ENCODE results near the gene SNRNP25.

Gene SNRNP25

DNA sequence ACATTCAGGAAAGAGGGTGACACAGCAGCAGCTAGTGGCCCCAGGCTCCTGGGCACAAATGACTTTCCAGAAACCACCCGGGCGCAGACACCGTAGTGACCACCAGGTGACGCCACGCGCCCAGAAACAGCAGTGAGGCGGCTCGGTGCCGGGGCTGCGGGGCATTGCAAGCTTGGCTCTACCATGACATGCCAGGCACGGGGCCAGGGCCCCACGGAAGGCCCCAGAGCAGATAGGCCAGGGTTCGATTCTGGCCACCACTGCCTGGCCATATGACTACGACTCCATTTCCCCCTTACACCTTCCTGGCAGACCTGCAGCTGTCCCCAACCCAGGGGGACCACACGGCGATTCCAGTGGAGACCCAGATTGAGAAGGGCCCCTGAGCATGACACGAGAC is 12.1 kb downstream of the SNRNP25 start (continued):
- TF ChIP-seq ZFP69B (tag by site-specific recombination; IDR thresholded peaks at IDR 0.05) (peak; percentile 63; the same call in 1 of the 2 replicates), ZNF114 (tag by site-specific recombination; IDR thresholded peaks at IDR 0.05) (no peak), BCL11A (tag by site-specific recombination; IDR thresholded peaks at IDR 0.05; ENCODE audit: low read depth) (no peak), ZNF19 (tag by site-specific recombination; IDR thresholded peaks at IDR 0.05; ENCODE audit: low read depth) (no peak), ZNF184 (tag by site-specific recombination; IDR thresholded peaks at IDR 0.05) (no peak), ZNF664 (tag by site-specific recombination; IDR thresholded peaks at IDR 0.05) (no peak), GFI1B (tag by site-specific recombination; IDR thresholded peaks at IDR 0.05) (no peak), ZBTB48 (tag by site-specific recombination; IDR thresholded peaks at IDR 0.05) (no peak), ZSCAN23 (tag by site-specific recombination; IDR thresholded peaks at IDR 0.05) (no peak), ZNF24 (tag by site-specific recombination; IDR thresholded peaks at IDR 0.05) (no peak), ZNF544 (tag by site-specific recombination; IDR thresholded peaks at IDR 0.05) (no peak), ZNF701 (tag by site-specific recombination; IDR thresholded peaks at IDR 0.05) (no peak), SCRT2 (tag by site-specific recombination; IDR thresholded peaks at IDR 0.05) (no peak), MEIS1 (CRISPR knock-in tag; IDR thresholded peaks at IDR 0.05; ENCODE audit: borderline replicate concordance) (no peak), ZNF521 (tag by site-specific recombination; IDR thresholded peaks at IDR 0.05) (no peak), ZNF670 (tag by site-specific recombination; IDR thresholded peaks at IDR 0.05; ENCODE audit: low read depth) (no peak), ZNF341 (tag by site-specific recombination; IDR thresholded peaks at IDR 0.05; ENCODE audit: low read depth) (no peak), KLF10 (tag by site-specific recombination; IDR thresholded peaks at IDR 0.05) (no peak), ZXDB (tag by site-specific recombination; IDR thresholded peaks at IDR 0.05) (no peak), ZSCAN30 (tag by site-specific recombination; IDR thresholded peaks at IDR 0.05) (peak; percentile 84), HOXC10 (CRISPR knock-in tag; IDR thresholded peaks at IDR 0.05) (no peak)
- TF ChIP-seq, protein P1, sequence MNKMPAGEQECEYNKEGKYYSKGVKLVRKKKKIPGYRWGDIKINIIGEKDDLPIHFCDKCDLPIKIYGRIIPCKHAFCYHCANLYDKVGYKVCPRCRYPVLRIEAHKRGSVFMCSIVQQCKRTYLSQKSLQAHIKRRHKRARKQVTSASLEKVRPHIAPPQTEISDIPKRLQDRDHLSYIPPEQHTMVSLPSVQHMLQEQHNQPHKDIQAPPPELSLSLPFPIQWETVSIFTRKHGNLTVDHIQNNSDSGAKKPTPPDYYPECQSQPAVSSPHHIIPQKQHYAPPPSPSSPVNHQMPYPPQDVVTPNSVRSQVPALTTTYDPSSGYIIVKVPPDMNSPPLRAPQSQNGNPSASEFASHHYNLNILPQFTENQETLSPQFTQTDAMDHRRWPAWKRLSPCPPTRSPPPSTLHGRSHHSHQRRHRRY (tag by site-specific recombination; IDR thresholded peaks at IDR 0.05) = no peak
- TF ChIP-seq, protein P2, sequence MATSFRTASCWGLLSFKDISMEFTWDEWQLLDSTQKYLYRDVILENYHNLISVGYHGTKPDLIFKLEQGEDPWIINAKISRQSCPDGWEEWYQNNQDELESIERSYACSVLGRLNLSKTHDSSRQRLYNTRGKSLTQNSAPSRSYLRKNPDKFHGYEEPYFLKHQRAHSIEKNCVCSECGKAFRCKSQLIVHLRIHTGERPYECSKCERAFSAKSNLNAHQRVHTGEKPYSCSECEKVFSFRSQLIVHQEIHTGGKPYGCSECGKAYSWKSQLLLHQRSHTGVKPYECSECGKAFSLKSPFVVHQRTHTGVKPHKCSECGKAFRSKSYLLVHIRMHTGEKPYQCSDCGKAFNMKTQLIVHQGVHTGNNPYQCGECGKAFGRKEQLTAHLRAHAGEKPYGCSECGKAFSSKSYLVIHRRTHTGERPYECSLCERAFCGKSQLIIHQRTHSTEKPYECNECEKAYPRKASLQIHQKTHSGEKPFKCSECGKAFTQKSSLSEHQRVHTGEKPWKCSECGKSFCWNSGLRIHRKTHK (tag by site-specific recombination; IDR thresholded peaks at IDR 0.05) = no peak
- TF ChIP-seq, protein P3, sequence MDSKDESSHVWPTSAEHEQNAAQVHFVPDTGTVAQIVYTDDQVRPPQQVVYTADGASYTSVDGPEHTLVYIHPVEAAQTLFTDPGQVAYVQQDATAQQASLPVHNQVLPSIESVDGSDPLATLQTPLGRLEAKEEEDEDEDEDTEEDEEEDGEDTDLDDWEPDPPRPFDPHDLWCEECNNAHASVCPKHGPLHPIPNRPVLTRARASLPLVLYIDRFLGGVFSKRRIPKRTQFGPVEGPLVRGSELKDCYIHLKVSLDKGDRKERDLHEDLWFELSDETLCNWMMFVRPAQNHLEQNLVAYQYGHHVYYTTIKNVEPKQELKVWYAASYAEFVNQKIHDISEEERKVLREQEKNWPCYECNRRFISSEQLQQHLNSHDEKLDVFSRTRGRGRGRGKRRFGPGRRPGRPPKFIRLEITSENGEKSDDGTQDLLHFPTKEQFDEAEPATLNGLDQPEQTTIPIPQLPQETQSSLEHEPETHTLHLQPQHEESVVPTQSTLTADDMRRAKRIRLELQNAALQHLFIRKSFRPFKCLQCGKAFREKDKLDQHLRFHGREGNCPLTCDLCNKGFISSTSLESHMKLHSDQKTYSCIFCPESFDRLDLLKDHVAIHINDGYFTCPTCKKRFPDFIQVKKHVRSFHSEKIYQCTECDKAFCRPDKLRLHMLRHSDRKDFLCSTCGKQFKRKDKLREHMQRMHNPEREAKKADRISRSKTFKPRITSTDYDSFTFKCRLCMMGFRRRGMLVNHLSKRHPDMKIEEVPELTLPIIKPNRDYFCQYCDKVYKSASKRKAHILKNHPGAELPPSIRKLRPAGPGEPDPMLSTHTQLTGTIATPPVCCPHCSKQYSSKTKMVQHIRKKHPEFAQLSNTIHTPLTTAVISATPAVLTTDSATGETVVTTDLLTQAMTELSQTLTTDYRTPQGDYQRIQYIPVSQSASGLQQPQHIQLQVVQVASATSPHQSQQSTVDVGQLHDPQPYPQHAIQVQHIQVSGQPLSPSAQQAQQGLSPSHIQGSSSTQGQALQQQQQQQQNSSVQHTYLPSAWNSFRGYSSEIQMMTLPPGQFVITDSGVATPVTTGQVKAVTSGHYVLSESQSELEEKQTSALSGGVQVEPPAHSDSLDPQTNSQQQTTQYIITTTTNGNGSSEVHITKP (tag by site-specific recombination; IDR thresholded peaks at IDR 0.05) = peak; percentile 57; the same call in 1 of the 2 replicates
- TF ChIP-seq, protein P4, sequence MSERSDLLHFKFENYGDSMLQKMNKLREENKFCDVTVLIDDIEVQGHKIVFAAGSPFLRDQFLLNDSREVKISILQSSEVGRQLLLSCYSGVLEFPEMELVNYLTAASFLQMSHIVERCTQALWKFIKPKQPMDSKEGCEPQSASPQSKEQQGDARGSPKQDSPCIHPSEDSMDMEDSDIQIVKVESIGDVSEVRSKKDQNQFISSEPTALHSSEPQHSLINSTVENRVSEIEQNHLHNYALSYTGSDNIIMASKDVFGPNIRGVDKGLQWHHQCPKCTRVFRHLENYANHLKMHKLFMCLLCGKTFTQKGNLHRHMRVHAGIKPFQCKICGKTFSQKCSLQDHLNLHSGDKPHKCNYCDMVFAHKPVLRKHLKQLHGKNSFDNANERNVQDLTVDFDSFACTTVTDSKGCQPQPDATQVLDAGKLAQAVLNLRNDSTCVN (tag by site-specific recombination; optimal IDR thresholded peaks at IDR 0.05) = peak; percentile 22
- TF ChIP-seq, protein P5, sequence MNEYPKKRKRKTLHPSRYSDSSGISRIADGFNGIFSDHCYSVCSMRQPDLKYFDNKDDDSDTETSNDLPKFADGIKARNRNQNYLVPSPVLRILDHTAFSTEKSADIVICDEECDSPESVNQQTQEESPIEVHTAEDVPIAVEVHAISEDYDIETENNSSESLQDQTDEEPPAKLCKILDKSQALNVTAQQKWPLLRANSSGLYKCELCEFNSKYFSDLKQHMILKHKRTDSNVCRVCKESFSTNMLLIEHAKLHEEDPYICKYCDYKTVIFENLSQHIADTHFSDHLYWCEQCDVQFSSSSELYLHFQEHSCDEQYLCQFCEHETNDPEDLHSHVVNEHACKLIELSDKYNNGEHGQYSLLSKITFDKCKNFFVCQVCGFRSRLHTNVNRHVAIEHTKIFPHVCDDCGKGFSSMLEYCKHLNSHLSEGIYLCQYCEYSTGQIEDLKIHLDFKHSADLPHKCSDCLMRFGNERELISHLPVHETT (tag by site-specific recombination; IDR thresholded peaks at IDR 0.05) = 0 out of 2 replicates have a peak, but pooled peaks have one; percentile 34
- TF ChIP-seq, protein P6, sequence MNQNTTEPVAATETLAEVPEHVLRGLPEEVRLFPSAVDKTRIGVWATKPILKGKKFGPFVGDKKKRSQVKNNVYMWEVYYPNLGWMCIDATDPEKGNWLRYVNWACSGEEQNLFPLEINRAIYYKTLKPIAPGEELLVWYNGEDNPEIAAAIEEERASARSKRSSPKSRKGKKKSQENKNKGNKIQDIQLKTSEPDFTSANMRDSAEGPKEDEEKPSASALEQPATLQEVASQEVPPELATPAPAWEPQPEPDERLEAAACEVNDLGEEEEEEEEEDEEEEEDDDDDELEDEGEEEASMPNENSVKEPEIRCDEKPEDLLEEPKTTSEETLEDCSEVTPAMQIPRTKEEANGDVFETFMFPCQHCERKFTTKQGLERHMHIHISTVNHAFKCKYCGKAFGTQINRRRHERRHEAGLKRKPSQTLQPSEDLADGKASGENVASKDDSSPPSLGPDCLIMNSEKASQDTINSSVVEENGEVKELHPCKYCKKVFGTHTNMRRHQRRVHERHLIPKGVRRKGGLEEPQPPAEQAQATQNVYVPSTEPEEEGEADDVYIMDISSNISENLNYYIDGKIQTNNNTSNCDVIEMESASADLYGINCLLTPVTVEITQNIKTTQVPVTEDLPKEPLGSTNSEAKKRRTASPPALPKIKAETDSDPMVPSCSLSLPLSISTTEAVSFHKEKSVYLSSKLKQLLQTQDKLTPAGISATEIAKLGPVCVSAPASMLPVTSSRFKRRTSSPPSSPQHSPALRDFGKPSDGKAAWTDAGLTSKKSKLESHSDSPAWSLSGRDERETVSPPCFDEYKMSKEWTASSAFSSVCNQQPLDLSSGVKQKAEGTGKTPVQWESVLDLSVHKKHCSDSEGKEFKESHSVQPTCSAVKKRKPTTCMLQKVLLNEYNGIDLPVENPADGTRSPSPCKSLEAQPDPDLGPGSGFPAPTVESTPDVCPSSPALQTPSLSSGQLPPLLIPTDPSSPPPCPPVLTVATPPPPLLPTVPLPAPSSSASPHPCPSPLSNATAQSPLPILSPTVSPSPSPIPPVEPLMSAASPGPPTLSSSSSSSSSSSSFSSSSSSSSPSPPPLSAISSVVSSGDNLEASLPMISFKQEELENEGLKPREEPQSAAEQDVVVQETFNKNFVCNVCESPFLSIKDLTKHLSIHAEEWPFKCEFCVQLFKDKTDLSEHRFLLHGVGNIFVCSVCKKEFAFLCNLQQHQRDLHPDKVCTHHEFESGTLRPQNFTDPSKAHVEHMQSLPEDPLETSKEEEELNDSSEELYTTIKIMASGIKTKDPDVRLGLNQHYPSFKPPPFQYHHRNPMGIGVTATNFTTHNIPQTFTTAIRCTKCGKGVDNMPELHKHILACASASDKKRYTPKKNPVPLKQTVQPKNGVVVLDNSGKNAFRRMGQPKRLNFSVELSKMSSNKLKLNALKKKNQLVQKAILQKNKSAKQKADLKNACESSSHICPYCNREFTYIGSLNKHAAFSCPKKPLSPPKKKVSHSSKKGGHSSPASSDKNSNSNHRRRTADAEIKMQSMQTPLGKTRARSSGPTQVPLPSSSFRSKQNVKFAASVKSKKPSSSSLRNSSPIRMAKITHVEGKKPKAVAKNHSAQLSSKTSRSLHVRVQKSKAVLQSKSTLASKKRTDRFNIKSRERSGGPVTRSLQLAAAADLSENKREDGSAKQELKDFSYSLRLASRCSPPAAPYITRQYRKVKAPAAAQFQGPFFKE (tag by site-specific recombination; IDR thresholded peaks at IDR 0.05; ENCODE audit: borderline replicate concordance) = 0 out of 2 replicates have a peak, but pooled peaks have one; percentile 41
